GM11168 (cell line): ENCODE data around the gene XRRA1.

ENCODE experiments used
- in situ Hi-C: fragments of 300-500 bp; cut with MboI; formaldehyde crosslinking; loops from one replicate; pipeline ENCODE4 v1.12.0; 2022; ENCODE audit warnings: low sequenced_read_pairs; ENCODE audit not compliant: unreplicated experiment

The XRRA1 gene

DNA sequence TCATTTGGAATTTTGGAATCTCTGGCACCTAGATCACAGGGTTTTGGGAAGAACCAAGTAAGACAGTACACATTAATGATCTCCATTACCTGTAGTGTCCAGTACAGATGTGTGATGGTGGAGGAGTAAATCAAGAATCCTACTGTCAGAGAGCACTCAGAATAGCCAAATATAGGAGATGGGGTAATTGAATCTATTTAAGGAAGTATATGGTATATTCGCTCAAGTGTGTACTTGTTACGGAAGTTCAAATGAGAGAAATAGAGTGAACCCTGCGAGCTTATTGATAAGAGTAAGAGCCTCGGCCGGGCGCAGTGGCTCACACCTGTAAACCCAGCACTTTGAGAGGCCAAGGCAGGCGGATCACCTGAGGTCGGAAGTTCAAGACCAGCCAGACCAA is 2.3 kb upstream of the XRRA1 start:
- in situ Hi-C loops: no loop called here

DNA sequence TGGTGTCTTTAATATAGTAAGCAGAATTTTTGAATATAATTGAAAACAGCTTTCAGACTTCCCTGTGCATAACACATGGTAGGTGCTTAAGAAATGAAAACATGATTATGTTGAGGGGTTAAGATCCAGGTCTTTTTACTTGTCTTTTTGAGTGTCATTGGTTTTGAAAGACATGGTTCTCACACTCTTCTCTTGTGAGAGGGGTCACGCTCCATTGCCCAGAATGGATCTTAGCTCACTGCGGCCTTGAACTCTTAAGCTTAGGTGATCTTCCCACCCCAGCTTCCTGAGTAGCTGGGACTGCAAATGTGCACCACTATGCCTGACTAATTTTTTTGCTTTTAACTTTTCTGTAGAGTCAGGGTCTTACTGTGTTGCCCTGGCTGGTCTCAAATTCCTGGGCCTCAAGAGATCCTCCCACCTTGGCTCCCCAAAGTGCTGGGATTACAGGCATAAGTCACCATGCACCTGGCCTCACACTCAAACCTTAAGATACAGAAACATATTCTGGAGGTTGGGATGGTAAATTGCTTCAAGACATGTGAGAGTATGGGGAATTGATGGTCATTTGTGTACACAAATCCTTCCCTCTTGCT is 1.6 kb upstream of the XRRA1 start:
- in situ Hi-C loops: no loop called here

DNA sequence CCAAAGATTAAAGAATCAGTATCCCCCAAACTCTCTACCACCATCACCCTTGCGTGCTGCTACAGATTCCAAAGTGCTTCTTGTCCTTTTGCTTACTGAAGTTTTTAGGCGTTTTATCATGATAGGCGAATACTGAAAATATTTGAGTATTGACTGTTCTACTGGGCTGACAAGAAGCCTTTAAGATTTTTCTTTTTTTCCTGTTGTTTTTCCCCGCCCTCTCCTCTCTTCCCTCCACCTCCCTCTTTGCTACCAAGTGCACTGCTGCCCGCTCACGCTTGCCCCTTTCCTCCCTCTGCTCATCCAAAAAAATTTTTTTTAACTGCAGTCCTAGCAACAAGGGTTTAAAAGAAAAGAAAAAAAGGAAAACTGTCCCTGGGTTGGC is 854 bp upstream of the XRRA1 start:
- in situ Hi-C loops: no loop called here

DNA sequence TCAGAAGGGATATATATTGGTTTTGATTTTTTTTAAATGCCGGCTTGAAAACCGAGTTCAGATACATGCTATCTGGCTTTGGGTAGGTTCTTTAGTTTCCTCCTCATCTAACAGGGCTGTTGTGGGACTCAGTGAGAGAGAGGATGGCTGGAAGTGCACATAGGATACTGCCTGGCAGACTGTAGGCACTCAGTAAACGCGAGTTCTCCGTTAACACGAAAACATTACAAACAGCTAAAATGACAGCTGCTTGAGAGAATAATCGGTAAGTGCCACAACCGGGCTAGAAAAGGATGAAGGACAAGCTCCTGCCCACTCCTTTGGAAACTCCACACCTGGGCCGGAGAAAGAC is 369 bp downstream of the XRRA1 start:
- in situ Hi-C loops: no loop called here

DNA sequence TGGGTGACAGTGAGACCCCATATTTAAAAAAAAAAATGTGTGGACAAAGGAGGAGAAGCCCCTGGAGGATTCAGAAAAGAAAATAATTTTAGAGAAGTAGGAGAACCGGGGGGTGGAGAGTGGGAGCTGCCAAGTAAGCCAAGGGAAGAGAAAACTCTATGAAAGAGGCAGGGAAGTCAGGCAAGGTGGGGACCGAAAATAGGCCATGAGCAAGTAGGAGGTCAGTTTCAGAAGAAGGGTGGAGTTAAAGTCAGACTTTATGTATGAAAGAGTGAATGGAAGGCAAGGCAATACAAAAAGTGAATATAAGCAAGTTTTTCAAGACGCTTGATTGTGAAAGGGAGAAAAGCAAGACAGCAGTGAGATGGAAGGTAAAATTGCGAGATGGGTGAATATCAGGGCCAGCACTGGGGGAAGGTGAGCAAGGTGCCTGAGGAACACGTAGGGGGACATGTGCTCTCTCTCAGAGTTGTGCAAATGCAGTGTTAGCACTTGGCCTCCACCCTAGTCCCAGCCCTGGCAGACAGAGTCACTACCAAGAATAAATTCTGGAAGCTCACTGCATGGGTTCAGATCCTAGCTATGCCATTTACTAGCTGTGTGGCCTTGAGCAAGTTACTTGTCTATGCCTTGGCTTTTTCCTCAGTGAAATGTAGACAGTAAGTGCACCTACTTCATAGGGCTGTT is 6.7 kb downstream of the XRRA1 start:
- in situ Hi-C loops: no loop called here

GRCh38 chr11:74941492-74941891 is 7.4 kb downstream of the XRRA1 start:
- in situ Hi-C loops: no loop called here

- in situ Hi-C loops: no loop called here
Measured at GRCh38 chr11:74937696-74938475, 11.0 kb downstream of the XRRA1 start.

DNA sequence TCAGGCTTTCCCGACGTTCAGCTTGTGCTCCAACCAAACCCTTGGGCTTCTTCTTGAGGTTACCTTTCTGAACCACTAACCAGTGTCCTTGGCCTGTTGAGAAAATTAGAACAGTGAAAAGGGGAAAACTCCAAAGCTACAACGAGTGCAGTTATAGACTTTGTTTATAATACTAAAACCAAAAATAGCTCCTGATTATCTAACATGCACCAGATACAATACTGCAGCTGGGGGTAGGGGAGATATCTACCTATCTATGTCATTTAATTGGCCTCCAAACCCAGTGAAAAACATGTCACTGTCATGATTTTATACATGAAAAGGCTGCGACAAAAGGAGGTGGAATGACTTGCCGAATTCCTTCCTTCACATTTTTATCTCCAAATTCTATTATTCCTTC is 11.9 kb downstream of the XRRA1 start:
- in situ Hi-C loops: no loop called here

DNA sequence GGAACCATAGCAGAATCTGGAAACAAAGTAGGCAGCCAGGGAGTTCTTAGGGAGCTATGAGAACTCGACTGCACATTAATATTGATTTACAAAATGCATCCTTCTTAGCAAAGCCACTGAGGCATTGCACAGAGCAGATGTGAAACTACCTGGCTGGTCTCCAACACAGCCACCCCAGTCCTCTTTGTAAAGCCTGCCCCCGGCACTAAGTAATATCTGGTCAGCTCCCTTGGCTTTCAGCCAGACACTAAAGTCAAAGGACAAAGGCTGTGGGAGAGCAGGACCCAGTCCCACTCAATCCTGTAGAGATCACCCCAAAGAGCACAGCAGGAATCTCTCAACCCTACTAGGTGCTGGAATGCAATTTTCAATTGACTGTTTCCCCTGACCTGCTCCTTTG is 12.8 kb downstream of the XRRA1 start:
- in situ Hi-C loops: no loop called here

DNA sequence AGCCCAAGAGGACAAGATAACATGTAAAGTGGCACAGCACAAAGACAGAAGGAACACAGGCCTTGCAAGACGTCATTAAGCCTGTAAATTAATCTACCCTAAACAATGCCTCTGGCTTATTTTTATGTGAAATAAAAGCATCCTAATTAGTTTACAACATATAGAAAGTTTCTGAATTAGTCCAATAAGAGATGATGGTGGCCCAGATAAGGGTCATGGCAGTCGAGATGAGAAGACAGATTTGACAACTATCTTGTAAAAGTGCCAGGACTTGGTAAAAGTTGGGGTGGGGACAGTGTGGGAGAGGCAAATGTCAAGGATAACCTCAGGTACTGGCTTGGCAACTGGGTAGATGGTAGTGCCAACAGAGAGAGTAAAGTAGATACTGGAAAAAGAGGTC is 13.6 kb downstream of the XRRA1 start:
- in situ Hi-C loops: no loop called here

DNA sequence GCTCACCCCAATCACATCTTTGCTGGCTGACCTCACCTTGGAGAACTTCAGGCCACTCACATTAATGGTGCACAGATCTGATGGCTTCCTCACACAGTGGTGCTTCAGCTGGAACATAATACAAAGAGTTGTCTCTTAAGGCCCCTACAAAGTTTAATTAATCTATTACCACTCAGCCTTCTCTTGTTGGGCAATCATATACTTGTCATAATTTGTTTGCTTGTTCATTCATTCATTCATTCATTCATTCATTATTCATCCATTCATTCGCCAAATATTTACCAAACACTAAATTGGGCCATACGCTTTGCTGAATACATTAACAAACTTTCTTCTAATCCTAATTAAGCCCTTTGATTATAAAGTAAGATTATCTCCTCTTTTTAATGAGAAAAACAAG is 15.1 kb downstream of the XRRA1 start:
- in situ Hi-C loops: no loop called here

- in situ Hi-C loops: no loop called here
Measured at GRCh38 chr11:74932797-74933196, 16.1 kb downstream of the XRRA1 start.

DNA sequence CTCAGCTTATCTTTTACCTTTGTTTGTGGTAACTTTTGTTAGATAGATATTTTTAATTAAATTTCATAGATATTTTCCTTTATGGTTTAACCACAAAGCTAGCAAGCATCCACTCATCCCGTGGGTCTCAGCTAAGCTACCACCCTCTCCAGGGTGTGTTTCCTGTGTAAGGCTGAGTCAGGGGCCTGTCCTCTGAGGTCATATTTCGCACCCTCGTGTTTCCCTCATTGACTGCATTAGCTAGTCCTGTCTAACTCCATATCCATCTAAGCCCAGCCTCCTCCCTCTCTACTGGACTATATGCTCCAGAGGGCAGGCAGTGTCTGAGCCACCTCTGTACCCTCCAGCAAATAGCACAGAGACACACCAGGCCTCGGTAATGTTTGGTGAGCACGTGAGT is 16.7 kb downstream of the XRRA1 start:
- in situ Hi-C loops: no loop called here

- in situ Hi-C loops: no loop called here
Measured at GRCh38 chr11:74929431-74930363, 19.2 kb downstream of the XRRA1 start.

GRCh38 chr11:74927496-74927895 is 21.4 kb downstream of the XRRA1 start:
- in situ Hi-C loops: no loop called here

DNA sequence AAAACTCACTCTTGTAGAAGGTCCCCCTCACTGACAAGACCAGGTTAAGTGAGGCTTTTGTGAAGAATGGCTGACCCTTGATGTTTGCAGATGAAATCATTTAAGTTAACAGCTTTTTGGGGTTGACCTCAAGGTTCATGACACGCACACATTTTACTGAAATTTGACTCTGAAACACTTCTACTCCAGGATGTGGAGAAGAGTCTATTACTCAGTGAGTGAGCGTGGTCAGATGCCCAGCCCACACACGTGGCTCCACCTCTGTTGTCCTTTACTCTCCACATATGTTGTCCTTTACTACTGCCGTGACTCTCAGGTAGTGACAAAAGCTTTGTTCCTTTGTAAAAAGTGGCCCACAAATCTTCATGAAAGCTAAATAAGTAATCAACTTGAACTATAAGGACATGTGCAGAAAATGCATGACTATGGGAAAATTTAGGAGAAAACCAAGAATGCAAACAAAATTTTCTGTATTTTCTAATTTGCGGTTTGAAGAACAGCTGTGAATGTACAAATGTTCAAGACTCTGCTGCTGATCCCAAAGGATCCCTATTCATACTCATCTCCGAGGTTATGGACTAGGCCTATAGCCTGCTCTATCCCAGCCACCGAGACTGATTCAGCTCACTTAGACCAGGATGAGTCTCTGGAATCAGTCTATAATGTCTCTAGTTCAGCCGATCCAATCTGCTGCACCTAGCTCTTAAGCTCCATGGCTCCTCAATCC is 22.4 kb downstream of the XRRA1 start:
- in situ Hi-C loops: no loop called here

DNA sequence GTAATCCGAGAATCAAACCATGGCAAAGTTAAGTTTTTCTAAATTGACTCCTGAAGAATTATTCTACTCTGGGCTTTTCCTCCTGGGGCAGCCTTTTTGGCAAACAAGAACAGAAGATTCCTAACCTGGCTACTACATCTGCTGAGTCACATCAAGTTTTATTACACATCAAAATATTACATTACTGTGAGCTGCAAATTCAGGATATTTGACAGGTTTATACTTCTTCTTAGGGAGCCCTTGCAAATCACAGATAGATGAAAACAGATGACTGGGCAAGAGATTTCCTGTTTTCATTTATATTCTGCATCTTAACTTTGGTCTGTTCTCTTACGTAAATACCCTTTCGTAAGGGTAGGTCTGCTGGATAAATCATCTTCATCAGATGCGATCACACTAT is 23.6 kb downstream of the XRRA1 start:
- in situ Hi-C loops: no loop called here

GRCh38 chr11:74923125-74923524 is 25.8 kb downstream of the XRRA1 start:
- in situ Hi-C loops: no loop called here

- in situ Hi-C loops: no loop called here
Measured at GRCh38 chr11:74909812-74910211, 39.1 kb downstream of the XRRA1 start.

- in situ Hi-C loops: no loop called here
Measured at GRCh38 chr11:74909385-74909784, 39.5 kb downstream of the XRRA1 start.
